HepG2 (cell line): Measurements from ENCODE around the gene RUSC1. TPM values are rescaled to one million over a fixed set of nuclear protein-coding genes. Genes with fewer than 3 reads are reported as not detected.

Experiments used
- DZIP1 ChIP-seq: sonication (generic); formaldehyde crosslinking; IDR thresholded peaks from 2 replicates; pipeline ENCODE4 v1.5.0; 2020; ENCODE audit warnings: mild to moderate bottlenecking, missing genetic modification reagents
- EHMT2 ChIP-seq: fragments of 200-600 bp; sonication (generic); IDR thresholded peaks from 2 replicates; pipeline ENCODE4 v1.7.0; 2017; ENCODE audit warnings: antibody characterized with exemption, low read depth, low read length, borderline replicate concordance
- HDAC1 ChIP-seq: sonication (generic); formaldehyde crosslinking; IDR thresholded peaks from 2 replicates; pipeline ENCODE4 v1.5.1; 2020; ENCODE audit warnings: mild to moderate bottlenecking, missing genetic modification reagents
- MED8 ChIP-seq: sonication (generic); formaldehyde crosslinking; IDR thresholded peaks from 2 replicates; pipeline ENCODE4 v1.8.1; 2023; ENCODE audit warnings: mild to moderate bottlenecking, missing genetic modification reagents; ENCODE audit not compliant: insufficient replicate concordance
- MEF2D ChIP-seq: sonication (generic); formaldehyde crosslinking; IDR thresholded peaks from 2 replicates; pipeline ENCODE4 v1.5.1; 2020; ENCODE audit warnings: mild to moderate bottlenecking, missing genetic modification reagents
- MYC ChIP-seq: sonication (generic); formaldehyde crosslinking; IDR thresholded peaks from 2 replicates; pipeline ENCODE4 v1.9.0; 2021; ENCODE audit warnings: missing genetic modification reagents, borderline replicate concordance
- POLR2A ChIP-seq, 2 experiments: IDR thresholded peaks; 2 replicates each; pipeline ENCODE4 v1.6.1; 2011; ENCODE audit warnings: low read depth in 2 of 2, low read length in 2 of 2, mild to moderate bottlenecking in 1 of 2, moderate library complexity in 1 of 2; ENCODE audit not compliant: insufficient read depth in 1 of 2
- ZBTB38 ChIP-seq: sonication (generic); formaldehyde crosslinking; IDR thresholded peaks from 2 replicates; pipeline ENCODE4 v1.5.1; 2020; ENCODE audit warnings: mild to moderate bottlenecking, missing genetic modification reagents
- ZFX ChIP-seq: sonication (generic); formaldehyde crosslinking; IDR thresholded peaks from 2 replicates; pipeline ENCODE4 v1.4.0; 2020; ENCODE audit warnings: mild to moderate bottlenecking, low read depth, missing genetic modification reagents, moderate library complexity
- ZNF317 ChIP-seq: sonication (generic); formaldehyde crosslinking; IDR thresholded peaks from 2 replicates; pipeline ENCODE4 v1.5.0; 2020; ENCODE audit warnings: mild to moderate bottlenecking, missing genetic modification reagents
- ZNF598 ChIP-seq: sonication (generic); formaldehyde crosslinking; IDR thresholded peaks from 2 replicates; pipeline ENCODE4 v1.5.1; 2020; ENCODE audit warnings: mild to moderate bottlenecking, missing genetic modification reagents, borderline replicate concordance
- ZNF687 ChIP-seq: sonication (generic); formaldehyde crosslinking; IDR thresholded peaks from 2 replicates; pipeline ENCODE4 v1.5.1; 2020; ENCODE audit warnings: mild to moderate bottlenecking, missing genetic modification reagents, moderate library complexity
- polyA plus RNA-seq, 8 experiments: library from polyadenylated mRNA; depleted of rRNA in 3 of 8; stranded (reverse) in 7 of 8; unstranded in 1 of 8; fragments of >200 nt; fragmentation: Illumina TruSeq in 4 of 8; extraction: Trizol in 4 of 8; gene quantifications; 2 replicates each; pipeline versions ENCODE4 v1.2.1 to v1.2.3, GENCODE V29; 2011 to 2016; ENCODE audit warnings: low read depth in 4 of 8, missing spikeins in 1 of 8, mixed read lengths in 1 of 8; ENCODE audit not compliant: insufficient read depth in 1 of 8
- total RNA-seq, 5 experiments: library from RNA; depleted of rRNA; stranded (reverse); fragments of >200 nt; fragmentation: Illumina TruSeq; extraction: Trizol; gene quantifications; 2 replicates each; pipeline ENCODE4 v1.2.3, GENCODE V29; 2016; ENCODE audit warnings: low read depth in 1 of 5
- TF ChIP-seq, protein P1 (sequence below): sonication (generic); formaldehyde crosslinking; IDR thresholded peaks from 2 replicates; pipeline ENCODE4 v1.5.1; 2020; ENCODE audit warnings: missing genetic modification reagents, mild to moderate bottlenecking, borderline replicate concordance
- TF ChIP-seq, protein P2 (sequence below): sonication (generic); formaldehyde crosslinking; IDR thresholded peaks from 2 replicates; pipeline ENCODE4; 2020; ENCODE audit warnings: missing genetic modification reagents, mild to moderate bottlenecking, borderline replicate concordance
- TF ChIP-seq, protein P3 (sequence below): sonication (generic); formaldehyde crosslinking; IDR thresholded peaks from 2 replicates; pipeline ENCODE4 v1.5.1; 2020; ENCODE audit warnings: mild to moderate bottlenecking, moderate library complexity, missing genetic modification reagents

The RUSC1 gene
- total and polyA plus RNA-seq, 2 of the 13 experiments (the other 11 are each of a cell fraction or from before 2014, with no cell fraction given) = 18.7 to 20.4 TPM

GRCh38 chr1:155305881-155306391 lies 14.8 kb upstream of the RUSC1 start (continued):
- TF ChIP-seq, protein P1, sequence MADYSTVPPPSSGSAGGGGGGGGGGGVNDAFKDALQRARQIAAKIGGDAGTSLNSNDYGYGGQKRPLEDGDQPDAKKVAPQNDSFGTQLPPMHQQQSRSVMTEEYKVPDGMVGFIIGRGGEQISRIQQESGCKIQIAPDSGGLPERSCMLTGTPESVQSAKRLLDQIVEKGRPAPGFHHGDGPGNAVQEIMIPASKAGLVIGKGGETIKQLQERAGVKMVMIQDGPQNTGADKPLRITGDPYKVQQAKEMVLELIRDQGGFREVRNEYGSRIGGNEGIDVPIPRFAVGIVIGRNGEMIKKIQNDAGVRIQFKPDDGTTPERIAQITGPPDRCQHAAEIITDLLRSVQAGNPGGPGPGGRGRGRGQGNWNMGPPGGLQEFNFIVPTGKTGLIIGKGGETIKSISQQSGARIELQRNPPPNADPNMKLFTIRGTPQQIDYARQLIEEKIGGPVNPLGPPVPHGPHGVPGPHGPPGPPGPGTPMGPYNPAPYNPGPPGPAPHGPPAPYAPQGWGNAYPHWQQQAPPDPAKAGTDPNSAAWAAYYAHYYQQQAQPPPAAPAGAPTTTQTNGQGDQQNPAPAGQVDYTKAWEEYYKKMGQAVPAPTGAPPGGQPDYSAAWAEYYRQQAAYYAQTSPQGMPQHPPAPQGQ (CRISPR knock-in tag) = no peak
- TF ChIP-seq ZNF317 (no peak), MED8 (CRISPR knock-in tag) (peak; percentile 21), MYC (CRISPR knock-in tag) (peak; percentile 31; the same call in 1 of the 2 replicates), ZFX (peak; percentile 62), ZNF598 (0 out of 2 replicates have a peak, but pooled peaks have one; percentile 55), DZIP1 (no peak), EHMT2 (no peak), POLR2A (IDR thresholded peaks at IDR 0.05; ENCODE audit: insufficient read depth in 1 of 2, low read depth in 2 of 2, low read length in 2 of 2) (peak in 1 of 2 experiments; percentile 43; a peak in 1 of 4 replicates), ZBTB38 (peak; percentile 48; the same call in 1 of the 2 replicates), ZNF687 (CRISPR knock-in tag) (peak; percentile 88), HDAC1 (CRISPR knock-in tag) (peak; percentile 64), MEF2D (CRISPR knock-in tag) (0 out of 2 replicates have a peak, but pooled peaks have one; percentile 27)
- TF ChIP-seq, protein P2, sequence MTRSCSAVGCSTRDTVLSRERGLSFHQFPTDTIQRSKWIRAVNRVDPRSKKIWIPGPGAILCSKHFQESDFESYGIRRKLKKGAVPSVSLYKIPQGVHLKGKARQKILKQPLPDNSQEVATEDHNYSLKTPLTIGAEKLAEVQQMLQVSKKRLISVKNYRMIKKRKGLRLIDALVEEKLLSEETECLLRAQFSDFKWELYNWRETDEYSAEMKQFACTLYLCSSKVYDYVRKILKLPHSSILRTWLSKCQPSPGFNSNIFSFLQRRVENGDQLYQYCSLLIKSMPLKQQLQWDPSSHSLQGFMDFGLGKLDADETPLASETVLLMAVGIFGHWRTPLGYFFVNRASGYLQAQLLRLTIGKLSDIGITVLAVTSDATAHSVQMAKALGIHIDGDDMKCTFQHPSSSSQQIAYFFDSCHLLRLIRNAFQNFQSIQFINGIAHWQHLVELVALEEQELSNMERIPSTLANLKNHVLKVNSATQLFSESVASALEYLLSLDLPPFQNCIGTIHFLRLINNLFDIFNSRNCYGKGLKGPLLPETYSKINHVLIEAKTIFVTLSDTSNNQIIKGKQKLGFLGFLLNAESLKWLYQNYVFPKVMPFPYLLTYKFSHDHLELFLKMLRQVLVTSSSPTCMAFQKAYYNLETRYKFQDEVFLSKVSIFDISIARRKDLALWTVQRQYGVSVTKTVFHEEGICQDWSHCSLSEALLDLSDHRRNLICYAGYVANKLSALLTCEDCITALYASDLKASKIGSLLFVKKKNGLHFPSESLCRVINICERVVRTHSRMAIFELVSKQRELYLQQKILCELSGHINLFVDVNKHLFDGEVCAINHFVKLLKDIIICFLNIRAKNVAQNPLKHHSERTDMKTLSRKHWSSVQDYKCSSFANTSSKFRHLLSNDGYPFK = 0 out of 2 replicates have a peak, but pooled peaks have one; percentile 47
- TF ChIP-seq, protein P3, sequence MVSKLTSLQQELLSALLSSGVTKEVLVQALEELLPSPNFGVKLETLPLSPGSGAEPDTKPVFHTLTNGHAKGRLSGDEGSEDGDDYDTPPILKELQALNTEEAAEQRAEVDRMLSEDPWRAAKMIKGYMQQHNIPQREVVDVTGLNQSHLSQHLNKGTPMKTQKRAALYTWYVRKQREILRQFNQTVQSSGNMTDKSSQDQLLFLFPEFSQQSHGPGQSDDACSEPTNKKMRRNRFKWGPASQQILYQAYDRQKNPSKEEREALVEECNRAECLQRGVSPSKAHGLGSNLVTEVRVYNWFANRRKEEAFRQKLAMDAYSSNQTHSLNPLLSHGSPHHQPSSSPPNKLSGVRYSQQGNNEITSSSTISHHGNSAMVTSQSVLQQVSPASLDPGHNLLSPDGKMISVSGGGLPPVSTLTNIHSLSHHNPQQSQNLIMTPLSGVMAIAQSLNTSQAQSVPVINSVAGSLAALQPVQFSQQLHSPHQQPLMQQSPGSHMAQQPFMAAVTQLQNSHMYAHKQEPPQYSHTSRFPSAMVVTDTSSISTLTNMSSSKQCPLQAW (CRISPR knock-in tag) = no peak
